Esophagus squamous epithelium (tissue), 4 donors: Measurements from ENCODE around the gene OTUD4.

Experiments used
- POLR2A ChIP-seq, 4 donors: fragments of 450-650 bp; IDR thresholded peaks; one replicate each; pipeline ENCODE4 v1.6.1; 2017; ENCODE audit warnings: antibody characterized with exemption in 4 of 4, mild to moderate bottlenecking in 4 of 4, moderate library complexity in 3 of 4
- TF ChIP-seq, protein P1 (sequence below), 6 experiments: fragments of 450-650 bp in 4 of 6; fragments of 200-600 bp in 2 of 6; sonication (generic) in 2 of 6; IDR thresholded peaks; one replicate each; pipeline ENCODE4 v1.5.1; 2016 to 2019; ENCODE audit warnings: antibody characterized with exemption in 6 of 6, mild to moderate bottlenecking in 4 of 6, moderate library complexity in 4 of 6

DNA sequence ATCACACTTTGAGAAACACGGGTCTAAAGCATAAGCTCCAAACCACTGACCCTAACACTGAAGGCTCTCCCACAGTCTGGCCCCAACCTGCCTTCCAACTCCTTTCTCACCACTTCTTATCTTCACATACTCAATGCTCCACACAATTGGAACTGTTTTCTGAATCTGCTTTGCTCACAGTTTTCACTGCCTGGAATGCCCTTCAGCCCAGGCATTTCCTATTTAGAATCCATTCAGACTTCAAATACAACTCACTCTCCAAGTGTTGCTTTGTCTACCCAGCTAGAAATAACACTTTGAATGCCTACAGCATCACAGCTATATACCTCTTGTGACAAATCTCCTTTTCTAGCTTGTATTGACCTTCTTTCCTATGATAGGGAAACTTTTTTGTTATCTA lies 10.2 kb downstream of the OTUD4 start:
- TF ChIP-seq, protein P1, sequence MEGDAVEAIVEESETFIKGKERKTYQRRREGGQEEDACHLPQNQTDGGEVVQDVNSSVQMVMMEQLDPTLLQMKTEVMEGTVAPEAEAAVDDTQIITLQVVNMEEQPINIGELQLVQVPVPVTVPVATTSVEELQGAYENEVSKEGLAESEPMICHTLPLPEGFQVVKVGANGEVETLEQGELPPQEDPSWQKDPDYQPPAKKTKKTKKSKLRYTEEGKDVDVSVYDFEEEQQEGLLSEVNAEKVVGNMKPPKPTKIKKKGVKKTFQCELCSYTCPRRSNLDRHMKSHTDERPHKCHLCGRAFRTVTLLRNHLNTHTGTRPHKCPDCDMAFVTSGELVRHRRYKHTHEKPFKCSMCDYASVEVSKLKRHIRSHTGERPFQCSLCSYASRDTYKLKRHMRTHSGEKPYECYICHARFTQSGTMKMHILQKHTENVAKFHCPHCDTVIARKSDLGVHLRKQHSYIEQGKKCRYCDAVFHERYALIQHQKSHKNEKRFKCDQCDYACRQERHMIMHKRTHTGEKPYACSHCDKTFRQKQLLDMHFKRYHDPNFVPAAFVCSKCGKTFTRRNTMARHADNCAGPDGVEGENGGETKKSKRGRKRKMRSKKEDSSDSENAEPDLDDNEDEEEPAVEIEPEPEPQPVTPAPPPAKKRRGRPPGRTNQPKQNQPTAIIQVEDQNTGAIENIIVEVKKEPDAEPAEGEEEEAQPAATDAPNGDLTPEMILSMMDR (IDR thresholded peaks at IDR 0.05) = no peak
- TF ChIP-seq POLR2A (IDR thresholded peaks at IDR 0.05) = no peak
